ENCODE measurements around the gene SLC35B2. TPM values are rescaled to one million over a fixed set of nuclear protein-coding genes. Genes with fewer than 3 reads are reported as not detected.

SLC35B2 gene
- total and polyA plus RNA-seq, 10 of the 15 experiments (the other 5 are each of a cell fraction or from before 2014, with no cell fraction given), result 11.3 to 45.4 (median 33.8) TPM

DNA sequence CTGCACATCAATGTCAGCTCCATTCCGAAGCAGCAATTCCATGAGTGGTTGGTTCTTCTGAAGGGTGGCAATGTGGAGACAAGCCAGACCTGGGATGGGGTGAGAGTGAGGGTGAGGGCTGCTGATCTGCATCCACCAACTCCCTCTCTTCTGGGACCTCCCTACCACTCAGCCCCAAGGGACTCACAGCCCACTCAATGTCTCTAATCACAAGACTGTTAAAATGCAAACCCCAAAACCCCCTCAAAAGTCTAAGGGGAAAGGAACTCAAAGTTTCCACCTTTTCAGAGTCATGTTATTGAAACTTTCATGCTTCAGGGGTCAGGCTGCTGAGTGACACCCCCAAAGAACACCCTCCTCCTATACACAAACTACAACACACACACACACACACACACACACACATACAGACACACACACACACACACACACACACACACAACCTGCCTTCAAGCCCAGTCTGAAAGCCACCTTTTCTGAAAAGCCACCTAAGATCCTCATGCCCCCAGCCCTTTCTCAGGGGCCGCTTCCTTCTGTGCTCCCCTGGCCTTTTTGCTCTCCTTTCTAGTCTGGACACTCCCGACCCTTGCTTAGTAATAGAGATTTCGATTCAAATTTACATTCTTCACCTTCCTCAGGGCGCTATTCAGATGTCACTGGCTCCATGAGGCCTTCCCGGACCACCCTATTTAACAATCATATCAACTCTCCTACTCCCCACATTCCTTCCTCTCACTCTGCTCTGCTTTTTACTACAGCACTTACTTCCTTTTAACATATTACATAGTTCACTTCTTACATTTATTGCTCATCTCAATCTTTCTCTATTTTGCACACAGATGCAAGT is 3.3 kb upstream of the SLC35B2 start (continued):
- TF ChIP-seq FOS (IDR thresholded peaks at IDR 0.05; ENCODE audit: borderline replicate concordance, extremely low read depth, insufficient read length), result no peak
- 0 out of 2 replicates have a peak, but pooled peaks have one; percentile 40 for TF ChIP-seq TCF12 (IDR thresholded peaks at IDR 0.05; ENCODE audit: low read depth, low read length)
- peak; percentile 68 for TF ChIP-seq NR2F1 (conservative IDR thresholded peaks at IDR 0.05)
- TF ChIP-seq POLR2A (IDR thresholded peaks at IDR 0.05; ENCODE audit: low read depth, low read length), result no peak
- no peak for TF ChIP-seq BRCA1 (IDR thresholded peaks at IDR 0.05; ENCODE audit: low read depth, low read length)
- peak; percentile 60; the same call in 1 of the 2 replicates for TF ChIP-seq GATAD2B (conservative IDR thresholded peaks at IDR 0.05; ENCODE audit: low read depth)
- 0 out of 2 replicates have a peak, but pooled peaks have one; percentile 47 for TF ChIP-seq TAF1 (IDR thresholded peaks at IDR 0.05; ENCODE audit: borderline replicate concordance, low read depth, low read length)
- no peak for TF ChIP-seq TCF7 (IDR thresholded peaks at IDR 0.05; ENCODE audit: borderline replicate concordance)
- no peak for TF ChIP-seq EZH2 (IDR thresholded peaks at IDR 0.05; ENCODE audit: borderline replicate concordance, control insufficient read depth, low read depth, low read length)
- 0 out of 2 replicates have a peak, but pooled peaks have one; percentile 11 for TF ChIP-seq SMARCA5 (IDR thresholded peaks at IDR 0.05)
- TF ChIP-seq, protein P1, sequence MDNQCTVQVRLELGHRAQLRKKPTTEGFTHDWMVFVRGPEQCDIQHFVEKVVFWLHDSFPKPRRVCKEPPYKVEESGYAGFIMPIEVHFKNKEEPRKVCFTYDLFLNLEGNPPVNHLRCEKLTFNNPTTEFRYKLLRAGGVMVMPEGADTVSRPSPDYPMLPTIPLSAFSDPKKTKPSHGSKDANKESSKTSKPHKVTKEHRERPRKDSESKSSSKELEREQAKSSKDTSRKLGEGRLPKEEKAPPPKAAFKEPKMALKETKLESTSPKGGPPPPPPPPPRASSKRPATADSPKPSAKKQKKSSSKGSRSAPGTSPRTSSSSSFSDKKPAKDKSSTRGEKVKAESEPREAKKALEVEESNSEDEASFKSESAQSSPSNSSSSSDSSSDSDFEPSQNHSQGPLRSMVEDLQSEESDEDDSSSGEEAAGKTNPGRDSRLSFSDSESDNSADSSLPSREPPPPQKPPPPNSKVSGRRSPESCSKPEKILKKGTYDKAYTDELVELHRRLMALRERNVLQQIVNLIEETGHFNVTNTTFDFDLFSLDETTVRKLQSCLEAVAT (IDR thresholded peaks at IDR 0.05), result peak; percentile 99
- TF ChIP-seq POU2F2 (IDR thresholded peaks at IDR 0.05; ENCODE audit: borderline replicate concordance, low read depth, low read length), result peak; percentile 69; the same call in 1 of the 3 replicates
- TF ChIP-seq, protein P2, sequence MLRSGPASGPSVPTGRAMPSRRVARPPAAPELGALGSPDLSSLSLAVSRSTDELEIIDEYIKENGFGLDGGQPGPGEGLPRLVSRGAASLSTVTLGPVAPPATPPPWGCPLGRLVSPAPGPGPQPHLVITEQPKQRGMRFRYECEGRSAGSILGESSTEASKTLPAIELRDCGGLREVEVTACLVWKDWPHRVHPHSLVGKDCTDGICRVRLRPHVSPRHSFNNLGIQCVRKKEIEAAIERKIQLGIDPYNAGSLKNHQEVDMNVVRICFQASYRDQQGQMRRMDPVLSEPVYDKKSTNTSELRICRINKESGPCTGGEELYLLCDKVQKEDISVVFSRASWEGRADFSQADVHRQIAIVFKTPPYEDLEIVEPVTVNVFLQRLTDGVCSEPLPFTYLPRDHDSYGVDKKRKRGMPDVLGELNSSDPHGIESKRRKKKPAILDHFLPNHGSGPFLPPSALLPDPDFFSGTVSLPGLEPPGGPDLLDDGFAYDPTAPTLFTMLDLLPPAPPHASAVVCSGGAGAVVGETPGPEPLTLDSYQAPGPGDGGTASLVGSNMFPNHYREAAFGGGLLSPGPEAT (IDR thresholded peaks at IDR 0.05; ENCODE audit: low read depth), result peak; percentile 99
- peak; percentile 74 for TF ChIP-seq DPF2 (IDR thresholded peaks at IDR 0.05)
- TF ChIP-seq, protein P3, sequence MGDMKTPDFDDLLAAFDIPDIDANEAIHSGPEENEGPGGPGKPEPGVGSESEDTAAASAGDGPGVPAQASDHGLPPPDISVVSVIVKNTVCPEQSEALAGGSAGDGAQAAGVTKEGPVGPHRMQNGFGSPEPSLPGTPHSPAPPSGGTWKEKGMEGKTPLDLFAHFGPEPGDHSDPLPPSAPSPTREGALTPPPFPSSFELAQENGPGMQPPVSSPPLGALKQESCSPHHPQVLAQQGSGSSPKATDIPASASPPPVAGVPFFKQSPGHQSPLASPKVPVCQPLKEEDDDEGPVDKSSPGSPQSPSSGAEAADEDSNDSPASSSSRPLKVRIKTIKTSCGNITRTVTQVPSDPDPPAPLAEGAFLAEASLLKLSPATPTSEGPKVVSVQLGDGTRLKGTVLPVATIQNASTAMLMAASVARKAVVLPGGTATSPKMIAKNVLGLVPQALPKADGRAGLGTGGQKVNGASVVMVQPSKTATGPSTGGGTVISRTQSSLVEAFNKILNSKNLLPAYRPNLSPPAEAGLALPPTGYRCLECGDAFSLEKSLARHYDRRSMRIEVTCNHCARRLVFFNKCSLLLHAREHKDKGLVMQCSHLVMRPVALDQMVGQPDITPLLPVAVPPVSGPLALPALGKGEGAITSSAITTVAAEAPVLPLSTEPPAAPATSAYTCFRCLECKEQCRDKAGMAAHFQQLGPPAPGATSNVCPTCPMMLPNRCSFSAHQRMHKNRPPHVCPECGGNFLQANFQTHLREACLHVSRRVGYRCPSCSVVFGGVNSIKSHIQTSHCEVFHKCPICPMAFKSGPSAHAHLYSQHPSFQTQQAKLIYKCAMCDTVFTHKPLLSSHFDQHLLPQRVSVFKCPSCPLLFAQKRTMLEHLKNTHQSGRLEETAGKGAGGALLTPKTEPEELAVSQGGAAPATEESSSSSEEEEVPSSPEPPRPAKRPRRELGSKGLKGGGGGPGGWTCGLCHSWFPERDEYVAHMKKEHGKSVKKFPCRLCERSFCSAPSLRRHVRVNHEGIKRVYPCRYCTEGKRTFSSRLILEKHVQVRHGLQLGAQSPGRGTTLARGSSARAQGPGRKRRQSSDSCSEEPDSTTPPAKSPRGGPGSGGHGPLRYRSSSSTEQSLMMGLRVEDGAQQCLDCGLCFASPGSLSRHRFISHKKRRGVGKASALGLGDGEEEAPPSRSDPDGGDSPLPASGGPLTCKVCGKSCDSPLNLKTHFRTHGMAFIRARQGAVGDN (IDR thresholded peaks at IDR 0.05), result peak; percentile 77
- TF ChIP-seq NFXL1 (IDR thresholded peaks at IDR 0.05; ENCODE audit: borderline replicate concordance), result no peak
- peak; percentile 72; the same call in 1 of the 2 replicates for TF ChIP-seq BMI1 (IDR thresholded peaks at IDR 0.05; ENCODE audit: borderline replicate concordance)
- no peak for TF ChIP-seq SUPT20H (IDR thresholded peaks at IDR 0.05; ENCODE audit: borderline replicate concordance, control insufficient read depth, low read depth, low read length)
- TF ChIP-seq IKZF2 (IDR thresholded peaks at IDR 0.05), result peak; percentile 93 to 97; a peak in 3 of 4 replicates
- TF ChIP-seq CBX5 (IDR thresholded peaks at IDR 0.05; ENCODE audit: low read depth), result no peak
- TF ChIP-seq SIN3A (IDR thresholded peaks at IDR 0.05; ENCODE audit: low read depth, low read length), result no peak
- TF ChIP-seq, protein P4, sequence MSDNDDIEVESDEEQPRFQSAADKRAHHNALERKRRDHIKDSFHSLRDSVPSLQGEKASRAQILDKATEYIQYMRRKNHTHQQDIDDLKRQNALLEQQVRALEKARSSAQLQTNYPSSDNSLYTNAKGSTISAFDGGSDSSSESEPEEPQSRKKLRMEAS (IDR thresholded peaks at IDR 0.05; ENCODE audit: low read depth, low read length), result no peak

Measured in GM12878 (cell line).